Body of pancreas (tissue), 4 donors: ENCODE results near the gene CXorf38. TPM values are rescaled to one million over a fixed set of nuclear protein-coding genes. Genes with fewer than 3 reads are reported as not detected.
A peak's percentile ranks its signal among the peaks of the same experiment; 100 is the strongest.
"Not testable (repeated sequence)": the region's sequence is repeated elsewhere in the genome, so short reads cannot be mapped to it uniquely, and the experiment has no call there.

ENCODE experiments used
- ATAC-seq: fragments of 150-250 bp; one replicate; pipeline ENCODE4 v1.9.1; 2016
- DNase-seq, 4 donors: peaks; one replicate each; pipeline ENCODE4 v3.0.0-alpha.2; 2019
- H3K27ac ChIP-seq, 4 donors: fragments of 200-600 bp; sonication (generic); 1 replicate in 3 of 4; 2 replicates in 1 of 4; pipeline versions ENCODE4 v1.5.1 to v1.6.1; 2016 to 2019; ENCODE audit warnings: mild to moderate bottlenecking in 1 of 4, mixed read lengths in 1 of 4, moderate library complexity in 1 of 4
- H3K27me3 ChIP-seq, 2 donors: fragments of 200-600 bp; sonication (generic); one replicate each; pipeline ENCODE4 v1.6.0; 2016; ENCODE audit warnings: mild to moderate bottlenecking in 1 of 2
- H3K36me3 ChIP-seq, 2 donors: fragments of 200-600 bp; sonication (generic); replicated peaks in 1 of 2; 2 replicates each; pipeline ENCODE4 v1.5.1; 2016; ENCODE audit warnings: low read depth in 2 of 2; ENCODE audit not compliant: insufficient read depth in 1 of 2
- H3K4me1 ChIP-seq: fragments of 200-600 bp; sonication (generic); one replicate; pipeline ENCODE4 v1.6.0; 2016
- H3K4me3 ChIP-seq, 2 donors: fragments of 200-600 bp; sonication (generic); 1 replicate in 1 of 2; 2 replicates in 1 of 2; pipeline ENCODE4 v1.5.1; 2016 to 2019
- H3K9me3 ChIP-seq, 3 donors: fragments of 200-600 bp; sonication (generic); 1 replicate in 2 of 3; 2 replicates in 1 of 3; pipeline ENCODE4 v1.5.1; 2016
- POLR2A ChIP-seq, 3 donors: fragments of 450-650 bp; IDR thresholded peaks; one replicate each; pipeline ENCODE4 v1.6.1; 2016; ENCODE audit warnings: antibody characterized with exemption in 3 of 3, mild to moderate bottlenecking in 2 of 3
- WGBS, 2 donors: methylation state at CpG; one replicate each; pipeline ENCODE4 v1.1.5; 2017; 5-methylcytosine and 5-hydroxymethylcytosine counted together
- intact Hi-C: fragments of 100-400 bp; cut with DNase I; formaldehyde crosslinking; loops from one replicate; pipeline ENCODE4 v1.15.1; 2023
- total RNA-seq, 2 donors: library from RNA; depleted of rRNA; stranded (reverse); fragments of >200 nt; gene quantifications; one replicate each; pipeline ENCODE4 v1.1.0, GENCODE V29; 2016
- TF ChIP-seq, protein P1 (sequence below), 7 experiments: fragments of 450-650 bp in 4 of 7; fragments of 200-600 bp in 3 of 7; sonication (generic) in 3 of 7; IDR thresholded peaks; one replicate each; pipeline ENCODE4 v1.5.1; 2016 to 2019; ENCODE audit warnings: antibody characterized with exemption in 7 of 7

Gene CXorf38
- total RNA-seq, 2 donors from 2014 or later, result 10.6 to 10.9 TPM

DNA sequence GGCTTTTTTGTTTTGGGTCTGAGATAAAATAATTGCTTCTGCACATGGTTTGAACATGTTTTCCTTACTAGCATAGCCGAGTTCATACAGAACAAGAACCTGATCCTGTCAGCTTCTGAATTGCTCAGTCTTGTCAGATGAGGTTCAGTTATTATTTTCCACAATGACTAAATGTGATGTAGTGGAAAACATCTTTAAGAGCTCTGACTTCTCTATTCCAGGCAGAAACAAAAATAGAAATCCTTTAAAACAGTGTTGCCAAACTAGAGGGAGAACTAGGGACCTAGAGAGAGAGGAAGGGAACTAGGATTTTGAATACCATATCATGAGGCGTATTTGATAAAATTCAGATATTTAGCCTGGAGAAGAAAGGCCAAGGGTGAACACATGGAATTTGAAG, 64.5 kb downstream of the CXorf38 start:
- no peaks in the 10 kb centered on the region for H3K9me3 ChIP-seq
- TF ChIP-seq, protein P1, sequence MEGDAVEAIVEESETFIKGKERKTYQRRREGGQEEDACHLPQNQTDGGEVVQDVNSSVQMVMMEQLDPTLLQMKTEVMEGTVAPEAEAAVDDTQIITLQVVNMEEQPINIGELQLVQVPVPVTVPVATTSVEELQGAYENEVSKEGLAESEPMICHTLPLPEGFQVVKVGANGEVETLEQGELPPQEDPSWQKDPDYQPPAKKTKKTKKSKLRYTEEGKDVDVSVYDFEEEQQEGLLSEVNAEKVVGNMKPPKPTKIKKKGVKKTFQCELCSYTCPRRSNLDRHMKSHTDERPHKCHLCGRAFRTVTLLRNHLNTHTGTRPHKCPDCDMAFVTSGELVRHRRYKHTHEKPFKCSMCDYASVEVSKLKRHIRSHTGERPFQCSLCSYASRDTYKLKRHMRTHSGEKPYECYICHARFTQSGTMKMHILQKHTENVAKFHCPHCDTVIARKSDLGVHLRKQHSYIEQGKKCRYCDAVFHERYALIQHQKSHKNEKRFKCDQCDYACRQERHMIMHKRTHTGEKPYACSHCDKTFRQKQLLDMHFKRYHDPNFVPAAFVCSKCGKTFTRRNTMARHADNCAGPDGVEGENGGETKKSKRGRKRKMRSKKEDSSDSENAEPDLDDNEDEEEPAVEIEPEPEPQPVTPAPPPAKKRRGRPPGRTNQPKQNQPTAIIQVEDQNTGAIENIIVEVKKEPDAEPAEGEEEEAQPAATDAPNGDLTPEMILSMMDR (IDR thresholded peaks at IDR 0.05), result no peak
- TF ChIP-seq POLR2A (IDR thresholded peaks at IDR 0.05), result no peak

DNA sequence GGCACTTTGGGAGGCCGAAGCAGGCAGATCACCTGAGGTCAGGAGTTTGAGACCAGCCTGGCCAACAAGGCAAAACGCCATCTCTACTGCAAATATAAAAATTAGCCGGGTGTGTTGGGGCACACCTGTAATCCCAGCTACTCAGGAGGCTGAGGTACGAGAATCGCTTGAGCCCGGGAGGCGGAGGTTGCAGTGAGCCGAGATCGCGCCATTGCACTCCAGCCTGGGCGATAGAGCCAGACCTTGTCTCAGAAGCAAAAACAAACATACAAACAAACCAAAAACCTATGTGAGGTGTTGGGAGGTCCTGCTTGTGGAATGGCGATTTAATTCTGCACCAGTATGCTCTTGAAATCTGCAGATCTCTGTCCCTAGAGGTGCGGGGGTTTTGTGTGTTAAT, 65.2 kb downstream of the CXorf38 start:
- peaks cover 12% of the 10 kb centered on the region for H3K4me1 ChIP-seq
- intact Hi-C loops, H3K27me3 ChIP-seq, H3K36me3 ChIP-seq, H3K27ac ChIP-seq, ATAC-seq, H3K4me3 ChIP-seq, DNase-seq, H3K9me3 ChIP-seq: not testable (repeated sequence)
- 78 to 85% methylated on average over 6 to 13 of the region's 13 CpGs for WGBS, 2 donors

More for the DNA sequence above, 64.5 kb downstream of the CXorf38 start:
- intact Hi-C loops, result no loop called here
- Histone ChIP-seq H3K4me3 (no peak overlapping the region), H3K36me3 (no peaks in the 10 kb centered on the region), H3K4me1 (peaks cover 12% of the 10 kb centered on the region), H3K27ac (no peak overlapping the region), H3K27me3 (no peaks in the 10 kb centered on the region)
- 58 to 81% methylated on average over 2 of the region's 2 CpGs for WGBS, 2 donors
- ATAC-seq (no peak), DNase-seq (no peak)

DNA sequence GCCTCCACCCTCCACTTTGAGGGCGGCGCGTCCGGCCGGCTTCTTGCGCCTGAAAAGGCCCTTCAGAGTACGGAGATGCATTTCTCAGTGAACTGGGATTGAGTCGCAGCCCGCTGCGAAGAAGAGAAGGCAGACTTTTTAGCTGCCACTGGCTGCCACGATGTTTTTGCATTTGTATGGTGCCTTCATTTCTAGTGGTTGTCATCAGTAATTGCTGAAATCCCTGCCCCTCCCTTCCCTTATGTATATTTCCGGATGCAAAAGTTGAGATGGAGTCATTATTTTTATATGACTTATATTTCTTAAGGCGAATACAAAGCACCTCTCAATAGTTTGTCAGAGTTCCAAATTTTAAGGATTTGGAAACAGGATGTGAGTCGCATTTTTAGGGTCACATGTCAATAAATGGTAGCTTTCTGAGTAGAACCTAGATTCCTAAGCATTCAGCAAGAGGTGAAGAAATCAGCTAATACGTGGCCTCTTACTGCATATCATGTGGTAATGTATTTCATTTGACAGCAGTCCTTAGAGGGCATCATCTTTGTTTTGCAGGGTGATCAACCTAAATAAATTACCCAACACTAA, 65.9 kb downstream of the CXorf38 start:
- TF ChIP-seq, protein P1 (IDR thresholded peaks at IDR 0.05), result no peak
- TF ChIP-seq POLR2A (IDR thresholded peaks at IDR 0.05), result no peak
- ATAC-seq, result no peak
- no peaks in the 10 kb centered on the region for H3K36me3 ChIP-seq
- WGBS, 2 donors, result 0% methylated on average over 3 to 11 of the region's 15 CpGs
- H3K4me3 ChIP-seq, result peak overlapping the region; percentile 6 to 45
- H3K27me3 ChIP-seq, result no peaks in the 10 kb centered on the region
- H3K9me3 ChIP-seq, result no peaks in the 10 kb centered on the region
- peak overlapping the region; percentile 56 to 95 (median 78) for H3K27ac ChIP-seq
- DNase-seq, result no peak
- H3K4me1 ChIP-seq, result peaks cover 12% of the 10 kb centered on the region
- intact Hi-C loops, result no loop called here

DNA sequence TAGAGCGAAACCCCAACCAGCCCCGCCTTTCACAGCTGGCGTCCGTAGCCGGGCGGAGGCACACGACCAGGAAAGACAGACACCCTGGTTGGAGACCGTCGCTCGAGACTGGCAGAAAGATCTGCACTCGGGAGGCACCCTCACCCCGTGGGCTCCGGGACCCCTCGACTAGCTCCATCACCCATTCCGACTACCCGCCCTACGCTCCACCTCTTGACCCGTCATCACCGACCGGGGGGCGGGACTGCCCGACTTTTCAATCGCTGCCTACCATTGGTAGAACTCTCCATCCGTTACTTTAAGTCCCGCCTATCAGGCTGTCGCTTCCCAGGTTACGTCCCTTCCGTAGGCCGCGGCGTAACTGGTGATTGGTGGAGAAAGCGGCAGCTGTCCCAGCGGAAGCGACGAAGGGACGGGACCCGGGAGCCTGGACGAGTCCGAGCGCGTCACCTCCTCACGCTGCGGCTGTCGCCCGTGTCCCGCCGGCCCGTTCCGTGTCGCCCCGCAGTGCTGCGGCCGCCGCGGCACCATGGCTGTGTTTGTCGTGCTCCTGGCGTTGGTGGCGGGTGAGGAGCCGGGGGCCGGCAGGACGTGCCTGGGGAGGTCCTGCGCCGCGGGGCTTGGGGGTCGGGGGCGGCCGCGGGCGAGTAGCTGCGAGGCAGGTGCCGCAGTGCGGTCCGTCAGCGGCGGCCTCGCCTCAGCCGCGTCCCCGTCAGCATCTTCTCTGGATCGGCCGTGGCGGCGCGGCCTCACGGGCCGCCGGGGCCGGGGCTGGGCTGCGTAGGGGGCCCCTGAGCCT, 66.6 kb downstream of the CXorf38 start, which contains the start of gene ATP6AP2:
ATP6AP2 (plus strand) TSS at position 434 of the 799 bp plus-strand sequence; CDS start at position 530, 96 bp downstream.
- Histone ChIP-seq H3K4me1 (peaks cover 12% of the 10 kb centered on the region), H3K27me3 (no peaks in the 10 kb centered on the region), H3K36me3 (no peaks in the 10 kb centered on the region), H3K9me3 (no peaks in the 10 kb centered on the region), H3K27ac (peak within 1 kb of the TSS; percentile 56 to 95 (median 78)), H3K4me3 (peak within 1 kb of the TSS; percentile 27 to 45)
- peak; percentile 91 to 95 (median 93) for DNase-seq
- peak; percentile 75 to 89 (median 86) for TF ChIP-seq POLR2A (IDR thresholded peaks at IDR 0.05)
- TF ChIP-seq, protein P1 (IDR thresholded peaks at IDR 0.05), result no peak
- peak; percentile 99 for ATAC-seq
- intact Hi-C loops, result no loop called here
- WGBS, 2 donors, result 0% methylated on average over 36 of the region's 89 CpGs; no CpG with 5 or more reads in 1 of the 2 donors

DNA sequence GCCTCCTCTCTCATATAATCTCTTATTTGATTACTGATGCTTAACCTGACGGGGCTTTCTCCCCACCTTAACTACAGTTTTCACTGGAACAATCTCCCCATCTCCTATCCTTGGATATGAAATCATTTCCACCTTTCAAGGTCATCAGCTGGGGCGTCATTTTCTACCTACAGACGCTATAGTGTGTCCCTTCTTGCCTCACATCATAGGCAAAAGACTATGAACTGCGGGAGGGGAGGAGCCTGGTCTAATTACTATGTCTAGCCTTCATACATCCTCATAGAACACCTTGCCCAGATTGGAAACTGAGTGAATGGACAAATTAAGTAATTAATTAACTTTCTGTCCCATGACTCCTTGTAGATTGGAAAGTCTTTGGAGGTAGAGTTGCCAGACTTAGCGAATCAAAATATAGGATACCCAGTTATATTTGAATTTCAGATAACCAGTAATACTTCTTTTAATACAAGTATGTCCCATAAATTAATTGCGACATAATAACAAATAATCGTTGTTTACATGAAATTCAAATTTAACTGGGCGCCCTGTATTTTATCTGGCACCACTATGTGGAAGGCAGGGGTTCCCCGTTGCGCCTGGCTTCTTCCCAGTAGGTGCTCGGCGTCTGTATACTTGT, 67.3 kb downstream of the CXorf38 start:
- Histone ChIP-seq H3K4me1 (peaks cover 12% of the 10 kb centered on the region), H3K27ac (peak overlapping the region; percentile 55 to 95 (median 78)), H3K9me3 (no peaks in the 10 kb centered on the region), H3K4me3 (peak overlapping the region; percentile 27 to 45), H3K36me3 (no peaks in the 10 kb centered on the region), H3K27me3 (no peaks in the 10 kb centered on the region)
- TF ChIP-seq, protein P1 (IDR thresholded peaks at IDR 0.05), result no peak
- no peak for TF ChIP-seq POLR2A (IDR thresholded peaks at IDR 0.05)
- no peak for DNase-seq
- WGBS, 2 donors, result 3 to 4% methylated on average over 10 to 12 of the region's 12 CpGs
- ATAC-seq, result no peak
- intact Hi-C loops, result no loop called here
